CD14-positive monocyte (primary cell): Measurements from ENCODE around the gene NXNL1. TPM values are rescaled to one million over a fixed set of nuclear protein-coding genes. Genes with fewer than 3 reads are reported as not detected.

ENCODE experiments used
- DNase-seq, 3 donors: peaks; one replicate each; pipeline ENCODE4 v3.0.0-alpha.2; 2011 to 2022
- H2AFZ ChIP-seq: 2 replicates; pipeline ENCODE4 v1.6.0; 2012; ENCODE audit warnings: mild to moderate bottlenecking, low read depth, low read length, inconsistent platforms; ENCODE audit not compliant: insufficient read depth, poor library complexity, severe bottlenecking
- H3K27ac ChIP-seq, 2 donors: 1 replicate in 1 of 2; 2 replicates in 1 of 2; pipeline ENCODE4 v1.5.1; 2012 to 2013; ENCODE audit warnings: low read length in 2 of 2, control low read depth in 1 of 2, inconsistent platforms in 1 of 2, low read depth in 1 of 2, mild to moderate bottlenecking in 1 of 2
- H3K27me3 ChIP-seq, 2 donors: one replicate each; pipeline versions ENCODE4 v1.6.0 to v1.6.1; 2011 to 2013; ENCODE audit warnings: low read length in 2 of 2; ENCODE audit not compliant: control insufficient read depth in 2 of 2, insufficient read depth in 2 of 2
- H3K36me3 ChIP-seq, 2 donors: replicated peaks in 1 of 2; 1 replicate in 1 of 2; 2 replicates in 1 of 2; pipeline versions ENCODE4 v1.5.1 to v1.6.1; 2012 to 2013; ENCODE audit warnings: low read length in 2 of 2, control low read depth in 1 of 2, inconsistent platforms in 1 of 2, mild to moderate bottlenecking in 1 of 2; ENCODE audit not compliant: insufficient read depth in 2 of 2, control insufficient read depth in 1 of 2
- H3K4me1 ChIP-seq, 2 donors: 1 replicate in 1 of 2; 2 replicates in 1 of 2; pipeline versions ENCODE4 v1.5.1 to v1.6.1; 2012 to 2013; ENCODE audit warnings: low read length in 2 of 2, control low read depth in 1 of 2, inconsistent platforms in 1 of 2, mild to moderate bottlenecking in 1 of 2, moderate library complexity in 1 of 2; ENCODE audit not compliant: insufficient read depth in 2 of 2, control insufficient read depth in 1 of 2
- H3K4me2 ChIP-seq: replicated peaks from 2 replicates; pipeline ENCODE3; 2012; ENCODE audit warnings: low read length, moderate library complexity, mild to moderate bottlenecking; ENCODE audit not compliant: poor library complexity, severe bottlenecking; ENCODE audit errors: extremely low read depth
- H3K4me3 ChIP-seq, 3 experiments: fragments of 200-600 bp in 1 of 3; sonication (generic) in 1 of 3; replicated peaks in 1 of 3; 1 replicate in 2 of 3; 2 replicates in 1 of 3; pipeline ENCODE4 v1.5.1; 2011 to 2013; ENCODE audit warnings: low read length in 3 of 3, mild to moderate bottlenecking in 3 of 3, control low read depth in 2 of 3, low read depth in 2 of 3, inconsistent platforms in 1 of 3, moderate library complexity in 1 of 3
- H3K79me2 ChIP-seq: 2 replicates; pipeline ENCODE4 v1.6.0; 2012; ENCODE audit warnings: mild to moderate bottlenecking, control low read depth, inconsistent platforms, low read length, moderate library complexity; ENCODE audit not compliant: insufficient read depth
- H3K9ac ChIP-seq: 2 replicates; pipeline ENCODE4 v1.6.0; 2017; ENCODE audit warnings: low read length, mild to moderate bottlenecking; ENCODE audit not compliant: insufficient read depth, poor library complexity, severe bottlenecking
- H3K9me3 ChIP-seq, 2 donors: replicated peaks in 1 of 2; 1 replicate in 1 of 2; 2 replicates in 1 of 2; pipeline versions ENCODE4 v1.5.1 to v1.6.1; 2012 to 2013; ENCODE audit warnings: low read length in 2 of 2, control low read depth in 1 of 2; ENCODE audit not compliant: control insufficient read depth in 1 of 2, insufficient read depth in 1 of 2
- H4K20me1 ChIP-seq: 2 replicates; pipeline ENCODE4 v1.6.0; 2012; ENCODE audit warnings: mild to moderate bottlenecking, low read length, control low read depth, moderate library complexity; ENCODE audit not compliant: insufficient read depth
- H3K27ac Mint-ChIP-seq, 7 donors: one replicate each; pipeline ENCODE4 v1.8.0; 2020; ENCODE audit warnings: mild to moderate bottlenecking in 7 of 7, mixed read lengths in 7 of 7, moderate library complexity in 6 of 7, inconsistent platforms in 2 of 7
- H3K27me3 Mint-ChIP-seq, 3 donors: one replicate each; pipeline ENCODE4 v1.8.0; 2021 to 2022; ENCODE audit warnings: low read depth in 3 of 3, mild to moderate bottlenecking in 3 of 3, mixed read lengths in 3 of 3, moderate library complexity in 3 of 3, inconsistent platforms in 1 of 3
- H3K36me3 Mint-ChIP-seq, 2 donors: one replicate each; pipeline ENCODE4 v1.8.0; 2020; ENCODE audit warnings: mixed read lengths in 2 of 2, inconsistent platforms in 1 of 2, mild to moderate bottlenecking in 1 of 2
- H3K4me1 Mint-ChIP-seq: one replicate; pipeline ENCODE4 v1.8.0; 2020; ENCODE audit warnings: mild to moderate bottlenecking, mixed read lengths
- H3K4me3 Mint-ChIP-seq, 2 donors: one replicate each; pipeline ENCODE4 v1.8.0; 2020; ENCODE audit warnings: mild to moderate bottlenecking in 2 of 2, mixed read lengths in 2 of 2, moderate library complexity in 1 of 2
- H3K9me3 Mint-ChIP-seq, 7 donors: one replicate each; pipeline ENCODE4 v1.8.0; 2020 to 2022; ENCODE audit warnings: mixed read lengths in 7 of 7, mild to moderate bottlenecking in 6 of 7, moderate library complexity in 6 of 7, inconsistent platforms in 2 of 7
- CTCF ChIP-seq: fragments of 200-600 bp; IDR thresholded peaks from one replicate; pipeline ENCODE4 v1.8.0; 2022; ENCODE audit warnings: antibody characterized with exemption, mild to moderate bottlenecking
- WGBS: methylation state at CpG from one replicate; pipeline ENCODE4 v1.1.5; 2013; ENCODE audit warnings: missing lambda C conversion rate; ENCODE audit not compliant: insufficient coverage; 5-methylcytosine and 5-hydroxymethylcytosine counted together
- intact Hi-C, 2 donors: fragments of 100-400 bp; cut with micrococcal nuclease; formaldehyde crosslinking; loops; one replicate each; pipeline versions ENCODE4 v1.15.0 to v1.15.1; 2023
- polyA plus RNA-seq, 3 donors: library from polyadenylated mRNA; depleted of rRNA in 1 of 3; unstranded in 2 of 3; stranded (reverse) in 1 of 3; fragments of 300-500 nt in 2 of 3; fragments of >200 nt in 1 of 3; fragmentation: Illumina TruSeq in 2 of 3; gene quantifications; 1 replicate in 2 of 3; 2 replicates in 1 of 3; pipeline ENCODE4 v1.2.3, GENCODE V29; 2012 to 2021

The NXNL1 gene
- polyA plus RNA-seq, 3 donors: not detected

- intact Hi-C loops: no loop called here
- no peak overlapping the region for H3K9ac ChIP-seq
- Mint-ChIP-seq H3K36me3 (peaks cover 37 to 62% of the 10 kb centered on the region in 2 donors), H3K27ac (no peak overlapping the region), H3K27me3 (peaks cover 0 to 4% (median 1%) of the 10 kb centered on the region in 3 donors), H3K4me1 (peaks cover 47% of the 10 kb centered on the region), H3K4me3 (no peak overlapping the region), H3K9me3 (peaks cover 0 to 2% (median 0%) of the 10 kb centered on the region in 7 donors)
- no peak for TF ChIP-seq CTCF
- H2AFZ ChIP-seq: no peak overlapping the region
- no peaks in the 10 kb centered on the region for H3K9me3 ChIP-seq
- WGBS: 100% methylated on average over 2 of the region's 6 CpGs
- no peak overlapping the region for H3K4me2 ChIP-seq
- H3K36me3 ChIP-seq: peaks cover 25 to 36% of the 10 kb centered on the region in 2 donors
- H3K27ac ChIP-seq: no peak overlapping the region
- no peaks in the 10 kb centered on the region for H3K27me3 ChIP-seq
- H3K79me2 ChIP-seq: peaks cover 61% of the 10 kb centered on the region
- H3K4me1 ChIP-seq: peaks cover 25% of the 10 kb centered on the region in 2 donors
- peaks cover 37% of the 10 kb centered on the region for H4K20me1 ChIP-seq
- DNase-seq: no peak
- no peak overlapping the region for H3K4me3 ChIP-seq
Measured at GRCh38 chr19:17503240-17503639, 42.5 kb upstream of the NXNL1 start.

GRCh38 chr19:17500447-17501198, 39.9 kb upstream of the NXNL1 start:
- peaks cover 23 to 40% of the 10 kb centered on the region in 2 donors for H3K36me3 ChIP-seq
- H4K20me1 ChIP-seq: peaks cover 29% of the 10 kb centered on the region
- H3K9ac ChIP-seq: peak overlapping the region; percentile 37
- peak overlapping the region; percentile 51 for H2AFZ ChIP-seq
- peaks cover 31 to 35% of the 10 kb centered on the region in 2 donors for H3K4me1 ChIP-seq
- no peak for TF ChIP-seq CTCF
- peak overlapping the region; percentile 51 to 79 for H3K27ac ChIP-seq
- no peak for DNase-seq
- no peaks in the 10 kb centered on the region for H3K27me3 ChIP-seq
- 92% methylated on average over 26 of the region's 27 CpGs for WGBS
- intact Hi-C loops: no loop called here
- Mint-ChIP-seq H3K27me3 (peaks cover 0 to 4% (median 0%) of the 10 kb centered on the region in 3 donors), H3K36me3 (peaks cover 36 to 64% of the 10 kb centered on the region in 2 donors), H3K9me3 (peaks cover 0 to 2% (median 0%) of the 10 kb centered on the region in 7 donors), H3K27ac (peak overlapping the region in 4 of 7 donors; percentile 9 to 81 (median 48)), H3K4me1 (peaks cover 54% of the 10 kb centered on the region), H3K4me3 (no peak overlapping the region)
- peaks cover 48% of the 10 kb centered on the region for H3K79me2 ChIP-seq
- H3K9me3 ChIP-seq: no peaks in the 10 kb centered on the region
- peak overlapping the region; percentile 68 for H3K4me2 ChIP-seq
- peak overlapping the region in 1 of 3 experiments; percentile 60 for H3K4me3 ChIP-seq
